Activated naive CD8-positive, alpha-beta T cell treated with anti-CD3 and anti-CD28 coated beads, Interleukin-2, amount 10 ng/mL, durations not matched to agents 7 days and 5 days (primary cell): Measurements from ENCODE around the gene CENPA. TPM values are rescaled to one million over a fixed set of nuclear protein-coding genes. Genes with fewer than 3 reads are reported as not detected.
A peak's percentile ranks its signal among the peaks of the same experiment; 100 is the strongest.
"Not testable (repeated sequence)": the region's sequence is repeated elsewhere in the genome, so short reads cannot be mapped to it uniquely, and the experiment has no call there.

Experiments used
- ATAC-seq: fragments of 150-1000 bp; cut with Tn5 transposase; one replicate; pipeline ENCODE4 v1.10.0; 2021; ENCODE audit warnings: low read depth, moderate library complexity
- POLR2A ChIA-PET: fragments of 350-600 bp; sonication (Branson Sonifier 250); formaldehyde crosslinking; loops from one replicate; lab custom pipeline; 2021; ENCODE audit warnings: antibody characterized with exemption; lab: Charles Lee
- DNase-seq: peaks from one replicate; pipeline ENCODE4 v3.0.0; 2021
- H3K27ac Mint-ChIP-seq: one replicate; pipeline ENCODE4 v1.8.0; 2022; ENCODE audit warnings: mild to moderate bottlenecking, mixed read lengths
- H3K27me3 Mint-ChIP-seq: one replicate; pipeline ENCODE4 v1.8.0; 2022; ENCODE audit warnings: mild to moderate bottlenecking, moderate library complexity, mixed read lengths
- H3K36me3 Mint-ChIP-seq: one replicate; pipeline ENCODE4 v1.8.0; 2021; ENCODE audit warnings: mild to moderate bottlenecking, mixed read lengths
- H3K4me1 Mint-ChIP-seq: one replicate; pipeline ENCODE4 v1.8.0; 2021; ENCODE audit warnings: mixed read lengths
- H3K4me3 Mint-ChIP-seq: one replicate; pipeline ENCODE4 v1.8.0; 2022; ENCODE audit warnings: mild to moderate bottlenecking, moderate library complexity, mixed read lengths
- H3K9me3 Mint-ChIP-seq: one replicate; pipeline ENCODE4 v1.8.0; 2021; ENCODE audit warnings: mixed read lengths
- total RNA-seq, 2 experiments: library from RNA; stranded (reverse); gene quantifications; one replicate each; pipeline ENCODE4 v1.2.3, GENCODE V29; 2021

CENPA gene
- total RNA-seq, 2 experiments from 2014 or later: 30.5 to 34.4 TPM

- DNase-seq (no peak), ATAC-seq (no peak)
- Mint-ChIP-seq H3K27ac (peak overlapping the region; percentile 86), H3K4me1 (peaks cover 26% of the 10 kb centered on the region), H3K9me3 (peaks cover 1% of the 10 kb centered on the region), H3K4me3 (peak overlapping the region; percentile 81), H3K27me3 (no peaks in the 10 kb centered on the region), H3K36me3 (peaks cover 37% of the 10 kb centered on the region)
- POLR2A ChIA-PET: no interaction called here
These were observed 1.2 kb upstream of the CENPA start for GRCh38 chr2:26784570-26785234.

DNA sequence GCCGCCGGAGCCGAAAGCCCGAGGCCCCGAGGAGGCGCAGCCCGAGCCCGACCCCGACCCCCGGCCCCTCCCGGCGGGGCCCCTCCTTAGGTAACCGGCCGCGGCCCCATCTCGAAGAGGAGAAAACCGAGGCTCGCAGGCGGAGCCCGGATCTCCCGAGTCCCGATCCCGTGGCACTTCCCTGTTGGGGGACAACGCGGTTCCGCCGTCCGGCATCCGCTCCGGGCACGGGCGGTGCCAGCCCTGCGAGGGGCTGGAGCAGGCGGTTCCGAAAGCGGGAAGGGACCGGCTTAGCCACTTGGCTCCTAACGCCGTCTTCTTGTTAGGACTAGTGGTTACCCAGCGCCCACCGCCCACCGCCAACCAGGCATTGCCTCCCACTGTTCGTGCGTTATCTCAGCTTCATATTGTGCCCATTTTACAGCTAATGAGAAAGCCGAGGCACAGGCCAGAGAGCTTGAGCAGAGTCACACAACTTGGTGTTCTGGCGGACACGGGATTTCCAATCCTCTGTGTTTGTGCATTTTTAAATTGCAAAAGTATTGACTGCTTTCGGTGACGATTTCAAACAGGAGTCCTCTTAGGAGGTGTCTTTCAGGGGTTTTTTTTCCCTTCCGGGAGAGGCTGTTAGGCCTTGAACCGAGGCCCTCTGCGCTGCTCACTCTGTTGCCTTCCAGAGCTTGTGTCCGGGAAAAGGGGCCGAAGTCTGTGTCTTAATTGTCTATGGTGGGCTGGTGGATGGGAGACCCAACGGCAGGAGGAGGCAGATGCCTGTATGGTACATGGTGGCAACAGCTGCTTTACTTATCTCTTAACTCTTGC, 562 bp downstream of the CENPA start:
- Mint-ChIP-seq H3K4me3 (peak overlapping the region; percentile 95), H3K27ac (peak overlapping the region; percentile 81), H3K9me3 (peaks cover 8% of the 10 kb centered on the region), H3K27me3 (no peaks in the 10 kb centered on the region), H3K36me3 (peaks cover 40% of the 10 kb centered on the region), H3K4me1 (peaks cover 32% of the 10 kb centered on the region)
- no peak for DNase-seq
- POLR2A ChIA-PET: interaction anchor here (0.6 to 2.6 kb wide), 8 partner anchors 12 to 437 kb away, joined by 3 to 10 read pairs (median 6); partner anchors contain the start of gene SLC35F6
- peak; percentile 4 for ATAC-seq

GRCh38 chr2:26792720-26793119, 6.9 kb downstream of the CENPA start:
- Mint-ChIP-seq H3K27me3 (no peaks in the 10 kb centered on the region), H3K9me3 (peaks cover 8% of the 10 kb centered on the region), H3K4me1 (peaks cover 23% of the 10 kb centered on the region), H3K36me3 (peaks cover 70% of the 10 kb centered on the region), H3K4me3 (no peak overlapping the region), H3K27ac (no peak overlapping the region)
- DNase-seq: no peak
- POLR2A ChIA-PET: no interaction called here
- ATAC-seq: no peak

GRCh38 chr2:26793518-26793917, 7.7 kb downstream of the CENPA start:
- H3K27ac Mint-ChIP-seq: no peak overlapping the region
- no peak for ATAC-seq
- H3K4me1 Mint-ChIP-seq: peaks cover 15% of the 10 kb centered on the region
- no peak for DNase-seq
- H3K36me3 Mint-ChIP-seq: peaks cover 63% of the 10 kb centered on the region
- peaks cover 8% of the 10 kb centered on the region for H3K9me3 Mint-ChIP-seq
- no peak overlapping the region for H3K4me3 Mint-ChIP-seq
- no peaks in the 10 kb centered on the region for H3K27me3 Mint-ChIP-seq
- POLR2A ChIA-PET: no interaction called here

- H3K27me3 Mint-ChIP-seq, H3K9me3 Mint-ChIP-seq, H3K27ac Mint-ChIP-seq, POLR2A ChIA-PET, DNase-seq, H3K4me1 Mint-ChIP-seq, ATAC-seq, H3K4me3 Mint-ChIP-seq: not testable (repeated sequence)
- peaks cover 53% of the 10 kb centered on the region for H3K36me3 Mint-ChIP-seq
These were observed 9.3 kb downstream of the CENPA start for GRCh38 chr2:26795135-26795534.

DNA sequence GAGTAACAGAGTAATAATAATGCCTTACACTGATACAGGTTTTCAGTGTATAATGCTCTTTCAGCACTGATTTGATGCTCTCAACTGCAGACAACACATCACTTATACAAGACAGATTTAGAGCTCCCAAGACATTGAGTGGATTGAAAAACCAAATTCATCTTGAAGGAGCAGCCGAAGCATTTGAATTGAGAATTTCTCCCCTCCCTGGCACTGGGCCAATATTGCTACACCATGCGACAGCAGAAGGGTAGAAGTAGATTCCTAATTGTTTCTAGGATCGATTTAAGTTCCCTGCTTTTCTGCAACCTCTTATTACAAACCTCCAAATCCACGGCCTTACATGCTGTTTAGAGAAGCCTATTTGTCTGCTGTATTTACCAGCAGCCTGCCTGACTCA, 15.5 kb downstream of the CENPA start:
- Mint-ChIP-seq H3K9me3 (no peaks in the 10 kb centered on the region), H3K4me3 (no peak overlapping the region), H3K27ac (no peak overlapping the region), H3K4me1 (no peaks in the 10 kb centered on the region), H3K27me3 (no peaks in the 10 kb centered on the region), H3K36me3 (peaks cover 27% of the 10 kb centered on the region)
- ATAC-seq (no peak), DNase-seq (no peak)
- POLR2A ChIA-PET: no interaction called here

DNA sequence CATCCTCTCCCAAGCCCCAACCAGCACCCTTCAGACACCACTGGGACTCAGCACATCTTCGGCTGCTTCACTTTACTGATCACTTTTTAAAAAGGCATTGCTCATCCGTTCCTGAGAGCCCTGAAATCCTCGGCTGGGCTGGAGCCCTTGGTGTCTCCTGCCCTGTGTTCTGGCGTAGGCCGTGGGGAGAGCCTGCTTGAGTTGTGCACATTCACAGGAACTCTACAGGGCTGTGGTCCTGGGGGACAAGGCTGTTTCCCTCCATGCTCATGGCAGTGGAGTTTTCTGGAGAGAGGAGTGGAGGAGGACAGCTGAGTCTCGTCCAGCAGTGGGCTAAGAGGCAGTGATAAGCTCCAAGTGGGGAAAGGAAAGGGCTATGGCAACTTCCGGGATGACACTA, 15.9 kb downstream of the CENPA start:
- no peak overlapping the region for H3K4me3 Mint-ChIP-seq
- ATAC-seq (no peak), DNase-seq (no peak)
- H3K27me3 Mint-ChIP-seq: no peaks in the 10 kb centered on the region
- POLR2A ChIA-PET: interaction anchor here (0.7 kb wide), 1 partner anchor 162 kb away, joined by 4 read pairs; no protein-coding TSS in a partner anchor
- H3K9me3 Mint-ChIP-seq: no peaks in the 10 kb centered on the region
- H3K36me3 Mint-ChIP-seq: peaks cover 23% of the 10 kb centered on the region
- H3K27ac Mint-ChIP-seq: no peak overlapping the region
- H3K4me1 Mint-ChIP-seq: no peaks in the 10 kb centered on the region

DNA sequence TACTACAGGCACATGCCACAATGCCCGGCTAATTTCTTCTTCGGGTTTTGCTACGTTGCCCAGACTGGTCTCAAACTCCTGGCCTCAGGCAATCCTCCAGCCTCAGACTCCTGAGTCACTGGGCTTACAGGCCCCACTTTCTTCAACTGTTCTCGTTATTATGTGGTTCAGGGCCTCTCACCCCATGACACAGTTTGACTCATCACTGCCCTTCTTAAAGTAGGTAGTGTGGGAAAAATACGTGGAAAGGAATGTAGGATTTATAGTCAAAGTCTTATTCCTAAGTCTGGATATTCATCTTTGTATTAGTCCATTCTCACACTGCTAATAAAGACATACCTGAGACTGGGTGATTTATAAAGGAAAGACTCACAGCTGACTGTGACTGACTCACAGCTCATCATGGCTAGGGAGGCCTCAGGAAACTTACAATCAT, 19.4 kb downstream of the CENPA start:
- POLR2A ChIA-PET: no interaction called here
- H3K9me3 Mint-ChIP-seq: no peaks in the 10 kb centered on the region
- DNase-seq: no peak
- peaks cover 9% of the 10 kb centered on the region for H3K36me3 Mint-ChIP-seq
- no peaks in the 10 kb centered on the region for H3K27me3 Mint-ChIP-seq
- H3K27ac Mint-ChIP-seq: no peak overlapping the region
- ATAC-seq: no peak
- H3K4me3 Mint-ChIP-seq: no peak overlapping the region
- peaks cover 5% of the 10 kb centered on the region for H3K4me1 Mint-ChIP-seq

DNA sequence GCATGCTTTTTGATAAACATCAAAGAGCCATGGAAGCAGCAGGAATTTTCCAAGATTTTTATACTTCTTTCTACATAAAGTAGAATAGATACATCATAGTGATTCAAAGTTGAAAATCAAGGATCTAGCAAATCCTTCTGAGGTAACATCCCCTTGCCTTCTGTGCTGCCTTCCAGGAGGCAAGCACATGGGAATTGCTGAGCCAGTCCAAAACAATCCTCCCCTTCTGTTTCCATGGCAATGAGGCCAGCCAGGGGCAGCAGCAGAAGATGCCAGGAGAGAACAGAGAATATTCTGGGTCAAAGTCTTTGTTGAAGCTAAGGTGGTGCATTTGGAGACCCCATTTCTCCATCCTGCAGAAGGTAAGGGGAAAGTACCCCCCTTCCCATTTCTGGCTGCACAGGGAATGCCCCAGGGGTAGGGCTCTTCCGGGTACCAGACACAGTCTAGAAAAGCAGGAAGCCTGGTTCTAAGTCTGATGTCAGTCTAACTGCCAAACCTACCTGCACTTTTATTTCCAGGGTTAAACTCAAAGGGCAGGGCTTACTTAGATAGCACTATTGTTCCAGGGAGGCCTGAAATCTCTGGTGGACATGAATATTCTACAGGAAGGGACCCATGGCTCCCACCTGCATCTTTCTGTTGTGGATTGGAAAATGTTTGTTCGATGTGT, 22.1 kb downstream of the CENPA start:
- Mint-ChIP-seq H3K4me3 (no peak overlapping the region), H3K27me3 (no peaks in the 10 kb centered on the region), H3K36me3 (no peaks in the 10 kb centered on the region), H3K4me1 (peaks cover 8% of the 10 kb centered on the region), H3K27ac (no peak overlapping the region), H3K9me3 (no peaks in the 10 kb centered on the region)
- ATAC-seq (no peak), DNase-seq (no peak)
- POLR2A ChIA-PET: no interaction called here

GRCh38 chr2:26809211-26809610, 23.4 kb downstream of the CENPA start:
- Mint-ChIP-seq H3K27ac (no peak overlapping the region), H3K4me3 (no peak overlapping the region)
- POLR2A ChIA-PET: interaction anchor here (1.8 kb wide), 1 partner anchor 23 kb away, joined by 5 read pairs; the partner anchor contains the start of gene CENPA

GRCh38 chr2:26809876-26810577, 24.2 kb downstream of the CENPA start:
- H3K27ac Mint-ChIP-seq: no peak overlapping the region

More at GRCh38 chr2:26809211-26809610, 23.4 kb downstream of the CENPA start:
- DNase-seq (no peak), ATAC-seq (no peak)
- Mint-ChIP-seq H3K9me3 (no peaks in the 10 kb centered on the region), H3K36me3 (no peaks in the 10 kb centered on the region), H3K4me1 (peaks cover 8% of the 10 kb centered on the region), H3K27me3 (no peaks in the 10 kb centered on the region)

DNA sequence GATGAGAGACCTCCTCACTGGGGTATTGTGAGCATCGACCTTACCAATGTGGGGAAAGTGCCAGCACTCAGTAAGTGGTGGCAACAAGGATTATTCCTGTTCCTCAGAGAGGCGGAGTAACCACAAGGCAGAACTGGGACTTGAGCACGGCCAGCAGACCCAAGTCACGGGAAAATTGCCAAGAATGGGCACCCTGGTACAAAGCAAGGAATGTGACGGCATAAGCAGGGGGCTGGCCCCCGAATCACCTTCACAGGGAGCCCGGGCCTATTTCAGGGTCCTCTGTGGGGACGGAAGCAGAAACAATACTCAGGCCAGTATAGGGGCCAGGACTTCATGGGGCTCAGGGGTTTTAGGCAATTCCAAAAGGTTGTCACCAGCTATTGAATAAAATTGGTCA, 25.4 kb downstream of the CENPA start:
- ATAC-seq (no peak), DNase-seq (no peak)
- POLR2A ChIA-PET: no interaction called here
- H3K4me3 Mint-ChIP-seq: no peak overlapping the region
- no peak overlapping the region for H3K27ac Mint-ChIP-seq
- H3K9me3 Mint-ChIP-seq: no peaks in the 10 kb centered on the region
- H3K4me1 Mint-ChIP-seq: peaks cover 8% of the 10 kb centered on the region
- no peaks in the 10 kb centered on the region for H3K27me3 Mint-ChIP-seq
- H3K36me3 Mint-ChIP-seq: no peaks in the 10 kb centered on the region

More at GRCh38 chr2:26809876-26810577, 24.2 kb downstream of the CENPA start:
- DNase-seq: no peak
- peaks cover 8% of the 10 kb centered on the region for H3K4me1 Mint-ChIP-seq
- no peak overlapping the region for H3K4me3 Mint-ChIP-seq
- POLR2A ChIA-PET: interaction anchor here (1.8 kb wide), 1 partner anchor 24 kb away, joined by 5 read pairs; the partner anchor contains the start of gene CENPA
- no peaks in the 10 kb centered on the region for H3K9me3 Mint-ChIP-seq
- H3K27me3 Mint-ChIP-seq: no peaks in the 10 kb centered on the region
- no peaks in the 10 kb centered on the region for H3K36me3 Mint-ChIP-seq
- ATAC-seq: peak; percentile 49
